HEK293T (cell line): ENCODE data around the gene RNF2.

Experiments
- FOXA1 ChIP-seq: fragments of 450-650 bp; IDR thresholded peaks from 2 replicates; pipeline ENCODE4 v1.6.1; 2016; ENCODE audit warnings: mild to moderate bottlenecking
- LEF1 ChIP-seq: fragments of 450-650 bp; IDR thresholded peaks from 2 replicates; pipeline ENCODE4 v1.6.1; 2017; ENCODE audit warnings: mild to moderate bottlenecking, borderline replicate concordance
- SP1 ChIP-seq: fragments of 450-650 bp; IDR thresholded peaks from 2 replicates; pipeline ENCODE4 v1.6.1; 2017

- TF ChIP-seq FOXA1 = no peak
- no peak for TF ChIP-seq LEF1
- TF ChIP-seq SP1 = no peak
Observed at GRCh38 chr1:185070051-185070450, 24.7 kb downstream of the RNF2 start.
